HG03196 (cell line): Measurements from ENCODE around the gene NDE1.
"Not testable (repeated sequence)": the region's sequence is repeated elsewhere in the genome, so short reads cannot be mapped to it uniquely, and the experiment has no call there.

Experiments used
- ATAC-seq: cut with Tn5 transposase; IDR thresholded peaks from one replicate; pipeline ENCODE4 v1.9.1; 2021; ENCODE audit not compliant: unreplicated experiment

Gene NDE1

DNA sequence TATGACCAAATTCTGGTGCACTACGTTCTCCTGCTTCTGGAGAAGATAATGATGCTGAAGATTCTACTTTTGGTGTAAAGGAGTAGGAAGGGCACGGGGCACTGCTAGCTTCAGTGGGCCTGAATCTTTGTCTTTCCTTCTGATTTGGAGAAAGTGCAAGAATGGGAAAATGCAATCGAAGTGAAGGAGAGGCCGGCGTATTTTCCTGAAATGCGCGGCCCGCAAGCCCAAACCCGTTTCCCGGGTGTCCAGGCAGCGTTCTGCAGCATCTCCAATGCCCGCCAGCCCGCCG lies 372 bp upstream of the NDE1 start:
- ATAC-seq, result no peak

GRCh38 chr16:15650698-15651171 lies 690 bp downstream of the NDE1 start:
- peak; percentile 26 for ATAC-seq

DNA sequence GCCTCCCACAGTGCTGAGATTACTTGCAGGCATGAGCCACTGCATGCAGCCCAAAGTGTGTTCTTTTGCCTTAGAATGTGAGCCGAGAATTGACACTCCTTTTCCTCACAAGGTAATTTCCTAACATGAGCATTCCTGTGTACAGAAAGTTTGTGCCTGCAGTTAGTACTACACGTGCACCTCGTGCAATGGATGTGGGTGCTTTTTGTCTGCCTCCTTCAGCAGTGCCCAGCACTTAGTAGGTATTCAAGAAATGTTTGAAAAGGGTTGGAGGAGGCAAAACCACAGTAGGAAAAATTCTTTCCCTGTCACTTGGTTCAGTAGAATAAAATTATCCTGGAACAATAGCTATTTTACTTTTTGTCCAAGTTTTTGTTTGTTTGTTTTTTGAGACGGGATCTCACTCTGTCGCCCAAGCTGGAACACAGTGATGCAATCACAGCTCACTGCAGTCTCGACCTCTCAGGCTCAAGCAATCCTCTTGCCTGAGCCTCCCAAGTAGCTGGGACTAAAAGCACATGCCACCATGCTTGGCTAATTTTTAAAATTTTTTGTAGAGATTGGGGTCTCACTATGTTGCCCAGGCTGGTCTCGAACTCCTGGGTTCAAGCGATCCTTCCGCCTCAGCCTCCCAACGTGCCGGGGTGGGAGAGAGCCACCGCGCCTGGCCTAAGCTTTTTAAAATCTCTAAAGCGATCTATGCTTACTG lies 2.4 kb downstream of the NDE1 start:
- no peak for ATAC-seq

- no peak for ATAC-seq
These were observed 3.2 kb downstream of the NDE1 start for GRCh38 chr16:15653227-15653626.

DNA sequence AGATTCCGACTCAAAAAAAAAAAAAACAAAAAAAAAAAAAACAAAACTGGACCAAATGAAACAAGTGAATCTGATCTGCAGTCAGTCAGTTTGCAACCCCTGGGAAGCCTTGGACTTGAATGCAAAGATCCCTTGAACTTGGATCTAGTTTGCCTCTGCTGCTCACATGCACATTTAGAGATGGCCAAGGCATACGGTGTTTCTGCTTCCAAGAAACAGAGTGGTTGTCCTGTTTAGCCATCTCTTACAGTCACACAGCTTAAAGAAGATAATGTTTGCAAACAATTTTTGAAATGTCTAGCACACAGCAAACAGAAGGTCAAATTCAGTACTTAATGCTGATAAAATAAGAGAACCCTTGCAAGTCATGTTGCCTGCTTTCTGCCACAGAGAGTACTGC lies 4.5 kb downstream of the NDE1 start:
- ATAC-seq, result no peak

GRCh38 chr16:15655561-15655960 lies 5.5 kb downstream of the NDE1 start:
- ATAC-seq, result not testable (repeated sequence)

GRCh38 chr16:15658149-15658548 lies 8.1 kb downstream of the NDE1 start:
- ATAC-seq, result no peak

- ATAC-seq, result no peak
These were observed 8.5 kb downstream of the NDE1 start for GRCh38 chr16:15658556-15658955.

GRCh38 chr16:15660203-15660601 lies 10.2 kb downstream of the NDE1 start:
- ATAC-seq, result no peak

GRCh38 chr16:15665107-15665506 lies 15.1 kb downstream of the NDE1 start:
- ATAC-seq, result no peak

DNA sequence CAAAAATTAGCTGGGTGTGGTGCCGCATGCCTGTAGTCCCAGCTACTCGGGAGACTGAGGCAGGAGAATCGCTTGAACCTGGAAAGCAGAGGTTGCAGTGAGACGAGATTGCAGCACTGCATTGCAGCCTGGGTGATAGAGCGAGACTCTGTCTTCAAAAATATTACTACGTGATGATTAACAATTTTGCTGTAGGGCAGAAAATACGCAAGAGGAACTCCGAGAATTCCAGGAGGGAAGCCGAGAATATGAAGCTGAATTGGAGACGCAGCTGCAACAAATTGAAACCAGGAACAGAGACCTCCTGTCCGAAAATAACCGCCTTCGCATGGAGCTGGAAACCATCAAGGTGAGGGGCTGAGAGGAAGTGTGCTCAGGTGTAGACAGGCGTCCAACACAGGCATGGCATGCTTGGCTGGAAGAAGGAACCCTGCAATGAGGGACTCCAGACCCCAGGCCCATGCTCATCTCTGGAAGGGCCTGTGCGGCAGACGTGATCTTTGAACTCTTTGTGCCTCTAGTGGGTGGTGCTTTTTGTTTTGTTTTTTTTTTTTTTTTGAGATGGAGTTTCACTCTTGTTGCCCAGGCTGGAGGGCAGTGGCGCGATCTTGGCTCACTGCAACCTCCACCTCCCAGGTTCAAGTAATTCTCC lies 17.2 kb downstream of the NDE1 start:
- ATAC-seq, result no peak

DNA sequence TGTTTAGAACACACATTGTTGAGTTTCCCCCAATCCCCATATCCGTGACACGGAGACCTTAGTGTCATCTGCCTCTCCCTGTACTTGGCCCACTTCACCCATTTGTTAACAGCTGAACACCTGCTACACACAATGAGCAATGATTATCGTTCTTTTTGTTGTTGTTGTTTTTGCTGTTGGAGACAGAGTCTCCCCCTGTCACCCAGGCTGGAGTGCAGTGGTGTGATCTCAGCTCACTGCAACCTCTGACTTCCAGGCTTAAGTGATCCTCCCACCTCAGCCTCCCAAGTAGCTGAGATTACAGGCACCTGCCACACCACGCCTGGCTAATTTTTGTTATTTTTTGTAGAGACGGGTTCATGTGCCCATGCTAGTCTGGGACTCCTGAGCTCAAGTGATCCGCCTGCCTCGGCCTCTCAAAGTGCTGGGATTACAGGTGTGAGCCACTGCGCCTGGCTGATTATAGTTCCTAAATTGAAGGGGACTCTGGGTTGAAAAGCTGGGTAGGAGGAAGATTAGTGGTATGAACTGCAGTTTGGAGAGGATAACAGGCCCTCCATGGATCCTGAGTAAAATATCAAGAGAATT lies 21.6 kb downstream of the NDE1 start:
- ATAC-seq, result no peak

- not testable (repeated sequence) for ATAC-seq
These were observed 22.1 kb downstream of the NDE1 start for GRCh38 chr16:15672127-15672513.

- ATAC-seq, result no peak
These were observed 22.6 kb downstream of the NDE1 start for GRCh38 chr16:15672514-15673167.

- ATAC-seq, result no peak
These were observed 24.5 kb downstream of the NDE1 start for GRCh38 chr16:15674571-15674970.

DNA sequence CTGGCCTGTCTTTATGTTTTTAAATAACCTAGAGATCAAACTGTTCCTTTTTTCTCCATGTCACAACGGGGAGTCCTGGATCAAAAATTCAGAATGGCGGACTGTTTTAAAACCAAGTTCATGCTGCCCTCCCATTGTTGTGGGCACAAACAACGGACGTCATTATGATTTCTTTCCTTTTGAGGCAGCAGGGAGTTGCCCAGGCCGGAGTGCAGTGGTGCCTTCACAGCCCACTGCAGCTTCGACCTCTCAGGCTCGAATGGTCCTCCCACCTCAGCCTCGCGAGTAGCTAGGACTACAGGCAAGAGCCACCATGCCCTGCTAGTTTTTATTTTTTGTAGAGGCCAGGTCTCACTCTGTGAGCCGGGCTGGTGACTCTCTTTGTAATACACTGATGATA lies 26.5 kb downstream of the NDE1 start:
- ATAC-seq, result no peak

GRCh38 chr16:15677447-15677846 lies 27.4 kb downstream of the NDE1 start:
- ATAC-seq, result no peak

DNA sequence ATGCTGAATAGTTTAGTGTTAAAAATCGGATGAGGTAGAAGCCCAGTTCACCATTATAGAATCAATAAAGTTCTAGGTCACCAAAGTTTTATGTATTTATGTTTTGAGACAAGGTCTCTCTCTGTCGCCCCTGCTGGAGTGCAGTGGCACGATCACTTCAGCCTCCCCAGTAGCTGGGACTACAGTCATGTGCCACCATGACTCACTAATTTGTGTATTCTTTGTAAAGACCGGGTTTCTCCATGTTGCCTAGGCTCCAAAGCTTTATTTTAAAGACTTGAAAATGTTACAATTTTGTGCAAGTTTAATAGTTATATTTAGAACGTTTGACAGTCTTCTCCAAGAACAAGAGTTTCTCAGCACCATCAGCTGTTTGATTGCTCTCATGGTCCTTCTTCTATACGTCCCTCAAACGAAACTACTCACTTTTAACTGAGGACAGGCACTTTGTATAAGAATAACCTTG lies 32.1 kb downstream of the NDE1 start:
- no peak for ATAC-seq

DNA sequence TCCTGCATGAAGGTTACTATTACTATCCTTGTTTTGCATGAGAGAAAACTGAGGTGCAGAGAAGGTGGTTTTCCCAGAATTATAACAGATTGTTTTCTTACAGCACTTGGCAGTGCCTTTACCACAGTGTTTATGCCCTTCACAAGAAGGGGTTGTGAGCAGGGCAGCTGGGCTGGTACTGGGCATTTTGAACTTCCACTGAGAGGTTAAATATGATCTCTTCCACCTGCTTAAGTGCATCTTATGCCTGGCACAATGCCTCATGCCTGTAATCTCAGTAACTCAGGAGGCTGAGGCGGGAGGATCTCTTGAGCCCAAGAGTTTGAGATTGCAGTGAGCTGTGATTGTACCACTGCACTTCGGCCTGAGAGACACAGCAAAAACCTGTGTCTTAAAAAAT lies 36.2 kb downstream of the NDE1 start:
- no peak for ATAC-seq

DNA sequence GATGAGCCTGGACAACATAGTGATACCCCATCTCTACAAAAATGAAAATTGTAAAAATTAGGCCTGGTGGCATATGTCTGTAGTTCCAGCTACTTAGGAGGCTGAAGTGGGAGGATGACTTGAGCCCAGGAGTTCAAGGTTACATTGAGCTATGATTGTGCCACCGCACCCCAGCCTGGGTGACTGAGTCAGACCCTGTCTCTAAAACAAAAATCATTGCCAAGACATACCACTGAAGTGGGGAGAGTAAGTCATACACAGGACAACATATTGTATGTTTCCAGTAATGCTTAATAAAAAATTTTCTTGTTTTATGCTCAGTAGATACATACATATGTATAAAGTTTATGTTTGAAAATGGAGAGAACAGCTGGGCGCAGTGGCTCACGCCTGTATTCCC lies 39.2 kb downstream of the NDE1 start:
- no peak for ATAC-seq

GRCh38 chr16:15690296-15690695 lies 40.3 kb downstream of the NDE1 start:
- no peak for ATAC-seq

DNA sequence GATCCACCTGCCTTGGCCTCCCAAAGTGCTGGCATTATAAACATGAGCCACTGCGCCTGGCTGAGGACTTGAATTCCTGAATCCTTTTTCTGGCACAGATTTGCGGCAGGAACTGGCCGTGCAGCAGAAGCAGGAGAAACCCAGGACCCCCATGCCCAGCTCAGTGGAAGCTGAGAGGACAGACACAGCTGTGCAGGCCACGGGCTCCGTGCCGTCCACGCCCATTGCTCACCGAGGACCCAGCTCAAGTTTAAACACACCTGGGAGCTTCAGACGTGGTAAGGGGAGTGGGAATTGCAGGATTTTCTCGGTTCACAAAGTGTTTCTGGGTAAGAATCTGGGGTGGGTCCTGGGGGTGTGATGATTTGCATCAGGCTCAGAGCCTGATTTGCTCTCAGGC lies 41.0 kb downstream of the NDE1 start:
- ATAC-seq, result no peak
